ENCODE data around the gene PCBP3. TPM values are rescaled to one million over a fixed set of nuclear protein-coding genes. Genes with fewer than 3 reads are reported as not detected.
"Not testable (repeated sequence)": the region's sequence is repeated elsewhere in the genome, so short reads cannot be mapped to it uniquely, and the experiment has no call there.

The PCBP3 gene
- total RNA-seq, 1 experiment from 2014 or later, result 15.2 TPM

DNA sequence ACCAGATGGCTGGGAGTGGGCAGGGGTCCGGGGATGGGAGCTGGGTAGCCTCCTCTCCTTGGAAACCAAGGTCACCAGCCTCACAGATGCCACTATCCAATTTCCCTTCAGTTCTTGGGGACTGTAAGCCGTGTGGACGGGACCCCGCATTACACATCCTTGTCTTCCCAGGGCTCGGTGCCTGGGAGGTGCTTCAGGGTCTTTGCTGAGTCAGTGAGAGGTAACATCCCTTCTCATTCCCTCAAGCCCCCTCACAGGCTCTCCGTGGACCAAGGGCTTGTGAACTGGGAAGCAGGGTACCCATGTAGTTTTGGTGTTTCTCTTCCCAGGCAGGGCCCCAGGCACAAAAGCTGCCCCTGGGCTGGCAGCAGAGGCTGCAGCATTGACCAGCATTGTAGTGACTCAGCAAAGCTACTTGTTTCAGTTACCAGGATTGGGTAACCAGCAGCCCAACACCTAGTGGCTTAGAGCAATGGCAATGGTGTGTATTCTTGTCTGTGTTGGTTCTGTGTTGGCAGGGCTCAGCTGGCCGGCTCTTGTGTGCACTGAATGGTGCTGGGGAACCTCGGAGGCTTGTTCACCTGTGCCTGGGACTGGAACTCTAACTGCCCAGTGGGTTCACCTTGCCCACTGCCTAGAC is 24.6 kb upstream of the PCBP3 start:
- no peaks in the 10 kb centered on the region for H3K27me3 ChIP-seq (replicated peaks)
- DNase-seq (ENCODE audit: low read depth in 1 of 2, low spot score in 2 of 2), result no peak

DNA sequence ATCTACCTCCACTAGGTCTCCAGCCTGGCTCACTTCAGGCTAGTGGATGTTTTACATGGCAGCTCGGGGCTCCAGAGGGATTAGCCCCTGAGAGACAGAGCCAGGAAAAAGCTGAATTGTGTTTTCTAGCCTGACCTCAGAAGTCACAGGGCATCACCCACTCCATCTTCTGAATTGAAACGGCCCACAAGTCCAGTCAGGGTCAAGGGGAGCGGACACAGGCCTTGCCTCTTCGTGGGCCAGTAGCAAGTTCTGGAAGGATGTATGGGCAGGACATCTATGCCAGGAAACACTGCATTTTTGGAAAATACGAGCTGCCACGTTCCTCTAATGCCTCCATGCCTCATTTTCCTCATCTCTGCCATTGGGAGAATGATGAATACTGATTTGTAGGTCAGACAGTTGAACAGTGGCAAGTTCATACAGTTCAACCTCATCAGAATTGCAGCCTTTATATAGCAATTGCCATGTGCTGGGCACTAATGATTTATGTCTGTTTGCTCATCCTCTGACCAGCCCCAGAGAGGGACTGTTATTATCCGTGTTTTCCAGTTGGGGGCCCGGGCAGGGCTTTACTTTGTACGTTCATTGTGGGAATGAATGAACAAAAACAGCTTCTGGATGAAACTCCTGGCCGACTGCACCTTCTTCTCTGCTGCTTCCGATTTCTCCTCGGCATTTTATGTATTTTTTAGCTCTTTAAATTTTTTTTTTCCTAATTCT is 23.2 kb upstream of the PCBP3 start:
- no peak for DNase-seq (ENCODE audit: low read depth in 1 of 2, low spot score in 2 of 2)
- Histone ChIP-seq H3K4me3 (no peak overlapping the region), H3K27me3 (replicated peaks) (no peaks in the 10 kb centered on the region), H3K9me3 (replicated peaks) (no peaks in the 10 kb centered on the region), H3K27ac (no peak overlapping the region), H3K4me1 (replicated peaks) (peaks cover 4% of the 10 kb centered on the region; the same call in 1 of the 2 replicates), H3K36me3 (no peaks in the 10 kb centered on the region)

More for the DNA sequence above, 24.6 kb upstream of the PCBP3 start:
- no peak overlapping the region for H3K27ac ChIP-seq
- H3K4me1 ChIP-seq (replicated peaks), result peaks cover 8% of the 10 kb centered on the region; the same call in 1 of the 2 replicates
- H3K36me3 ChIP-seq, result no peaks in the 10 kb centered on the region
- no peaks in the 10 kb centered on the region for H3K9me3 ChIP-seq (replicated peaks)
- H3K4me3 ChIP-seq, result no peak overlapping the region

DNA sequence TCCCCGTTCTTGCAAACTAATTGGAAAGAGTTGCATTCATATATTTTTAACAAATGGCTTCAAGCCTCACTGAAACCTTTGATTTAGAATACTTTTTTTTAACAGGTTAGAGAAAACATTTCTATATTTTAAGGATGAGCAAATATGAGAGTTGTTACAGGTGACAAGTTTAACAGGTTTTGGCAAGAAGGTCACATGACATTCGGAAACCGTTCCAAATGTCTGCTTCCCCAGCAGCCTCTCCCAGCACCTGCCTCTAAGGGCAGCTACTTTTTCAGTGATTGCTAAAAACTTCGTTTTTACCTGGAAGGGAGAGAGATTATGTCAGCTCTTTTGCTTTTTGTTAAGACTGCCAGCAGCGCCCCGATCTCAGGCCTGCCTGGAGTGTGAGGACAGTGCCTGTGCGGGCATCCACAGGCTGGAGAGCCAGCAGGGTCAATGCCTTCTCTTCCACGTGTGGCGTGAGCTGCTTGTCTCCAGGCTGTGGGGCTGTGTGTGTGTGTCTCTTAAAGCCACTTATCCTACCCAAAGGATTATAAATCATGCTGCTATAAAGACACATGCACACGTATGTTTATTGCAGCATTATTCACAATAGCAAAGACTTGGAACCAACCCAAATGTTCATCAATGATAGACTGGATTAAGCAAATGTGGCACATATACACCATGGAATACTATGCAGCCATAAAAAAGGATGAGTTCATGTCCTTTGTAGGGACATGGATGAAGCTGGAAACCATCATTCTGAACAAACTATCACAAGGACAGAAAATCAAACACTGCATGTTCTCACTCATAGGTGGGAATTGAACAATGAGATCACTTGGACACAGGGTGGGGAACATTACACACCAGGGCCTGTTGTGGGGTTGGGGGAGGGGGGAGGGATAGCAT is 21.8 kb upstream of the PCBP3 start:
- H3K36me3 ChIP-seq; H3K27ac ChIP-seq; H3K9me3 ChIP-seq (replicated peaks); H3K4me1 ChIP-seq (replicated peaks); DNase-seq (ENCODE audit: low read depth in 1 of 2, low spot score in 2 of 2); H3K27me3 ChIP-seq (replicated peaks); H3K4me3 ChIP-seq: not testable (repeated sequence)

DNA sequence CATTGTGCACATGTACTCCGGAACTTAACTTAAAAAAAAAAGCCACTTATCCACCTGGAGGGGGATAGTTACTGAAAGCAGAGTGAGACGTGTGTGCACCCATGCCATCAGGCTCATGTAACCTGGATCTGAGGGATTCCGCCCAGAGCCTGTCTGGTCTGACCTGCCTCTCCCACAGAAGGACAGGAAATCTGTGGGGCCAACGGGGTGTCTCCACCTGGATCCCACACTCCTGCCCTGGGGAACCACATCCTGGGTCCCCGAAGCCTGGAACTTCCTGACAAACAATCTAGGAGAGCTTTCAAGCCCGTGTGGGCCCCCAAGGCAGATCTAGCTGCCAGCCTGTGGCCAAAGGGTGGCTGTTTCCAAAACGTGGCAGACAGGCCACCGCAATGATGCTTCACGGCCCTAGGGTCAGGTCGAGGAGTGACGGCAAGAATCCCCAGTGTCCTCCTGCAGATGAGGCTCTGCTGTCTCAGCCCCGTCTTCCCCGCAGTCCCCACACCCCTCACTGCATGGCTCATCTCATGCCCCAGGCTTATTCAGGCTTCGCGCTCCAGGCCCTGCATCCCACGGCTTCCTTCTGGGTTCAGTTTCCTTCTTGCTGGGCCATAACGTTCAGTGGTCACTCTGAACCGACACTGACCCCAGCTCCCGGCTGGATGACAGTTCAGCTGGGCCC is 21.0 kb upstream of the PCBP3 start:
- DNase-seq (ENCODE audit: low read depth in 1 of 2, low spot score in 2 of 2), result no peak
- Histone ChIP-seq H3K4me3 (no peak overlapping the region), H3K36me3 (no peaks in the 10 kb centered on the region), H3K27me3 (replicated peaks) (no peaks in the 10 kb centered on the region), H3K4me1 (replicated peaks) (no peaks in the 10 kb centered on the region), H3K9me3 (replicated peaks) (no peaks in the 10 kb centered on the region), H3K27ac (no peak overlapping the region)

DNA sequence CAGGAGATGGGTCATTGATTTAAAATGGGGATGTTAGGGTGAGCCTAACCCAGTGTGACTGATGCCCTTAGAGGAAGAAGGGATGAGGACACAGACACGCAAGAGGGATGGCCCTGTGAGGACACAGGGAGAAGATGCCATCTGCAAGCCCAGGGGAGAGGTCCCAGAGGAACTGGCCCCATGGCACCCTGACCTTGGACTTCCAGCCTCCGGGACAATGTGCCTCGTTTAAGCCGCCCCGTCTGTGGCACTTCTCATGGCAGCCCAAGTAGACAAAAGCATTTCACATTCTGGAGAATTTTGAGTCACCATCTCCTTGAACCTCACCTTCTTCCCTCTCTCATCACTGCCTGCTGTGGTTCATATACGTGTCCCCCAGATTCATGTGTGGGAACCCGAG is 20.1 kb upstream of the PCBP3 start:
- no peak for DNase-seq (ENCODE audit: low read depth in 1 of 2, low spot score in 2 of 2)
- Histone ChIP-seq H3K36me3 (no peaks in the 10 kb centered on the region), H3K4me1 (replicated peaks) (no peaks in the 10 kb centered on the region), H3K4me3 (no peak overlapping the region), H3K27me3 (replicated peaks) (no peaks in the 10 kb centered on the region), H3K9me3 (replicated peaks) (no peaks in the 10 kb centered on the region), H3K27ac (no peak overlapping the region)

DNA sequence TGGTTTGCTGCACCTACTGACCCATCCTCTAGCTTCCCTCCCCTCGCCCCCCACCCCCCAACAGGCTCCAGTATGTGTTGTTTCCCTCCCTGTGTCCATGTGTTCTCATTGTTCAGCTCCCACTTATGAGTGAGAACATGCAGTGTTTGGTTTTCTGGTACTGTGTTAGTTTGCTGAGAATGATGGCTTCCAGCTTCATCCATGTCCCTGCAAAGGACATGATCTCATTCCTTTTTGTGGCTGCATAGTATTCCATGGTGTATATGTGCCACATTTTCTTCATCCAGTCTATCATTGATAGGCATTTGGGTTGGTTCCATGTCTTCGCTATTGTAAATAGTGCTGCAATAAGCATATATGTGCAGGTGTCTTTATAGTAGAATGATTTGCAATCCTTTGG is 17.4 kb upstream of the PCBP3 start:
- not testable (repeated sequence) for H3K27ac ChIP-seq; DNase-seq (ENCODE audit: low read depth in 1 of 2, low spot score in 2 of 2); H3K4me1 ChIP-seq (replicated peaks); H3K36me3 ChIP-seq; H3K9me3 ChIP-seq (replicated peaks); H3K4me3 ChIP-seq; H3K27me3 ChIP-seq (replicated peaks)

DNA sequence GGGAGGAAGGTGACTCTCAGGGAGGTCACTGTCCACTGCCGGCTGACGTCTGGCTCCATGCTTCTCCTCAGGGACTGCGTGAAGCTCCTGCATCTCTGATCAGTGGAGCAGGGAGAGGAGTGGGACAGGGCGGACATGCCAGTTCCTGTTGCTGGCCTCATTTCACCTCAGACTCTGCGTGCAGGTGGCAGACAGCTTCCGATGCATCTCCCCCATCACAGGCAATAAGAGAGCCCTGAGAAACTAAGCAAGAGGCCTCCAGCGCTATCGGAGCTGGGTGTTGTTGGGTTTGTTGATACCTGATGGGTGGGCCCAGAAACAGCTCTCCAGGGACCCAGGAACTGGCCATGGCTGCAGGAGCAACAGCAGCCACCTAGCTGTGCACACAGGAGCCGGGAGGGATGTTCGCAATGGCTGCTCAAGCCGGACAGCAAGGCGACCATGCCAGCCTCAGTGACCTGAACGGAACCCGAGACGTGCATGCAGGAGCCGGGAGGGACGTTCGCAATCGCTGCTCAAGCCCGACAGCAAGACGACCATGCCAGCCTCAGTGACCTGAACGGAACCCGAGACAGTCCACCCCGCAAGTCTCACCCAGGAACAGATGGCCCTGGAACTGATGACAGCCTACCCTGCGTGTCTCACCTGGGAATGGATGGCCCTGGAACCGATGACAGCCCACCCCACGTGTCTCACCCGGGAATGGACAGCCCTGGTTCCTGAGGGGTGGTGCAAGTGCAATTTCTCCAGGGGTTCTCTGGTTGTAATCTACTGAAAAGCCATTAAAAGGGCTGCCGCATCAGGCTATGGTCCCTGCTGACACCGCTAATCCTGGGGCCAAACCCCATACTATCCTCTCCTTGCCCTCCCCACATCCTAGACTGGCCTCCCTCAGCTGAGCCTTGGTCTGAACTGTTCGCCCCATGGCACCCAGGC is 14.2 kb upstream of the PCBP3 start:
- Histone ChIP-seq H3K4me1 (replicated peaks) (peaks cover under 1% of the 10 kb centered on the region), H3K4me3 (no peak overlapping the region), H3K36me3 (no peaks in the 10 kb centered on the region), H3K27me3 (replicated peaks) (no peaks in the 10 kb centered on the region), H3K27ac (no peak overlapping the region), H3K9me3 (replicated peaks) (no peaks in the 10 kb centered on the region)
- peak in 1 of 2 experiments; percentile 39 for DNase-seq (ENCODE audit: low read depth in 1 of 2, low spot score in 2 of 2)

GRCh38 chr21:45630066-45630694 is 13.3 kb upstream of the PCBP3 start:
- H3K27me3 ChIP-seq (replicated peaks), result no peaks in the 10 kb centered on the region
- no peaks in the 10 kb centered on the region for H3K9me3 ChIP-seq (replicated peaks)
- no peaks in the 10 kb centered on the region for H3K36me3 ChIP-seq
- no peak for DNase-seq (ENCODE audit: low read depth in 1 of 2, low spot score in 2 of 2)
- H3K4me1 ChIP-seq (replicated peaks), result peaks cover 9% of the 10 kb centered on the region
- H3K27ac ChIP-seq, result no peak overlapping the region
- no peak overlapping the region for H3K4me3 ChIP-seq

GRCh38 chr21:45630876-45631275 is 12.6 kb upstream of the PCBP3 start:
- H3K36me3 ChIP-seq, result no peaks in the 10 kb centered on the region
- no peak overlapping the region for H3K27ac ChIP-seq
- H3K9me3 ChIP-seq (replicated peaks), result peaks cover 4% of the 10 kb centered on the region; the same call in 1 of the 2 replicates
- DNase-seq (ENCODE audit: low read depth in 1 of 2, low spot score in 2 of 2), result no peak
- H3K4me1 ChIP-seq (replicated peaks), result peaks cover 14% of the 10 kb centered on the region
- no peaks in the 10 kb centered on the region for H3K27me3 ChIP-seq (replicated peaks)
- H3K4me3 ChIP-seq, result no peak overlapping the region

DNA sequence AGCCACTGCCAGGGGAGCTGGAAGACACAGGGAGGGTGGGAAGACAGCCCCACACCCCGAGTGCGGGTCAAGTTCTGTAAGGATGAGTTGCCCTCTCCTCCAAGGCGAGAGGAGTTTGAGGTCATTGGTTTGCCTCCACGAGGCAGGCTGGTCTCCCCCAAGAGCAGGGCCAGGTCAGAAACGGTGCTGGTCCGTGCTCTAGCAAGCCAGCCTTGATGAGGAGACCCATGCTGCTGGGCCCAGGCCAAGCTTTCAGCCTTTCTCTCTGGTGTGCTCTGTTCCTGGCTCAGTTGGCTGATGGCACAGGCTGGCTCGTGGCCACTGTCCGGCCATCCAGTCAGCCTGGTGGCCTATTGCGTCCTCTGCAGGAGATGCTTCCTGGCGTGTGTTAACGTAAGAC is 12.0 kb upstream of the PCBP3 start:
- no peaks in the 10 kb centered on the region for H3K36me3 ChIP-seq
- peaks cover 4% of the 10 kb centered on the region; the same call in 1 of the 2 replicates for H3K9me3 ChIP-seq (replicated peaks)
- no peak overlapping the region for H3K27ac ChIP-seq
- H3K27me3 ChIP-seq (replicated peaks), result no peaks in the 10 kb centered on the region
- no peak overlapping the region for H3K4me3 ChIP-seq
- H3K4me1 ChIP-seq (replicated peaks), result peaks cover 14% of the 10 kb centered on the region
- no peak for DNase-seq (ENCODE audit: low read depth in 1 of 2, low spot score in 2 of 2)

DNA sequence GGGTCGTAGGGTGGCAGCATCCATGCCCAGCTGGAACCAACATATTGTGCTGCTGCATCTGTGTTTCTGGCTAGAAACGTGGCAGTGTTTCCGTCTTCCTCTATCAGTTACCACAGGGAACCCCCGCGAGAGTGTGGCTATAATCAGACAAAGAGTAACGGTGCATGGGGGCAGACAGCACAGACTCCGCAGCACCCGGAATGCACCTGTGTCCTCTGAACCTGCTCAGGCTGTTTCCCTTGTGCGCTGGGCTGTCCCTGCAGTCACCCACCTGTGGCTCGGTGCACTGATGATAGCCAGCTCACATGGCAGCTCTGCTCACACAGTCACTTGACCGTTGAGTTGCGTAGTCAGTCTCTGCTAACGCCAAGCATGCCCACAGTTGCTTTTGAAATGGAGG is 11.4 kb upstream of the PCBP3 start:
- peaks cover 14% of the 10 kb centered on the region for H3K4me1 ChIP-seq (replicated peaks)
- H3K36me3 ChIP-seq, result no peaks in the 10 kb centered on the region
- no peak overlapping the region for H3K27ac ChIP-seq
- H3K27me3 ChIP-seq (replicated peaks), result no peaks in the 10 kb centered on the region
- no peak overlapping the region for H3K4me3 ChIP-seq
- peaks cover 4% of the 10 kb centered on the region; the same call in 1 of the 2 replicates for H3K9me3 ChIP-seq (replicated peaks)
- no peak for DNase-seq (ENCODE audit: low read depth in 1 of 2, low spot score in 2 of 2)

GRCh38 chr21:45632637-45633251 is 10.8 kb upstream of the PCBP3 start:
- H3K27ac ChIP-seq, result no peak overlapping the region
- peaks cover 14% of the 10 kb centered on the region for H3K4me1 ChIP-seq (replicated peaks)
- peaks cover 4% of the 10 kb centered on the region; the same call in 1 of the 2 replicates for H3K9me3 ChIP-seq (replicated peaks)
- H3K36me3 ChIP-seq, result no peaks in the 10 kb centered on the region
- no peaks in the 10 kb centered on the region for H3K27me3 ChIP-seq (replicated peaks)
- DNase-seq (ENCODE audit: low read depth in 1 of 2, low spot score in 2 of 2), result no peak
- H3K4me3 ChIP-seq, result no peak overlapping the region

All from SJSA1 (cell line).